Measurements from ENCODE around the gene SKOR1. TPM values are rescaled to one million over a fixed set of nuclear protein-coding genes. Genes with fewer than 3 reads are reported as not detected.
A peak's percentile ranks its signal among the peaks of the same experiment; 100 is the strongest.

Gene SKOR1
- total and polyA plus RNA-seq, 7 donors: 0.06 to 0.48 (median 0.13) TPM

DNA sequence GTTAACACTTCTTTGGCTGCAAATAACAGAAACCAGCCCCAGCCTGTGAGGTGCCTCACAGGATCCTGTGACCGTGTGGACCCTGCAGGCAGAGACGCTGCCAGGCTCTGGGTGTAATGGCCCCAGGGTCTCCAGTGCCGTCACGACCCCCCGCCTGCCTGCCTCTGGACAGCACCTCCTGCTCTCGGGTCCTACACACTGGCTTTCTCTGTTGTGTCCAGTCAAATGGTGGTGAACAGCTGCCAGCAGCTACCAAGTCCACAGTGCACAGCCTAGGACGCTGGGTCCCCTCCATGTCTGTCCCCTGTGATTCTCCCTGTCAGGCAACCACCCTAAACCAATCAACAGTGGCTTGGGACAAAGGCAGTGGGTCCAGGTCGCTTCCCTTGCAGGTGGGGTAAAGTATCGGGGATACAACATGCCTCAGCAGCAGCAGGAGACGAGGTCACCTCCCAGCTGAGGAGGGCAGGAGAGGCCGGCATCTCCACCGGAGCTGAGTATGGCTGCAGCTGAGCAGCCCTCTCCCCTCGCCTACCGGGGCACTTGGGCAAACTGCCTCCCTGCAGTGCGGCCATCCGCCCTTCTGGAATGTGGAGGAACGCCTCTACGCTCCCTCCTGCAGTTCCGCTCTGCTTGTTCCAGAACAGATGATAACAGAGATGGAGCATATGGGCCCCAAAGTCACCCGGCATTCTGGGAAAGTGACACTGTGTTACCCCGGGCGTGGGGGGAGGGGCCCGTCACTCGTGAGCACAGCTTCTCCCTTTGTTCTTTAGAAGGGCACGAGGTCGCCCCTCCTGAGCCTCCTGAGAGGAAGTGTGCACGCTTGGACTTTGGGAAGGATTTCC, 21.1 kb upstream of the SKOR1 start:
- H3K27me3 ChIP-seq (ENCODE audit: insufficient read depth in 3 of 3, low read length in 2 of 3): no peaks in the 10 kb centered on the region
- no peaks in the 10 kb centered on the region for H3K4me1 ChIP-seq
- 74 to 77% (median 74%) methylated on average over 27 of the region's 27 CpGs for WGBS, 3 donors
- TF ChIP-seq CTCF (IDR thresholded peaks at IDR 0.05): no peak
- H3K4me3 ChIP-seq: no peak overlapping the region
- no peak overlapping the region for H3K27ac ChIP-seq
- DNase-seq (peak in 1 of 2 donors; percentile 41), ATAC-seq (no peak)
- intact Hi-C loops (cut with DNase I): no loop called here
- no peaks in the 10 kb centered on the region for H3K9me3 ChIP-seq
- peaks cover 0 to 7% of the 10 kb centered on the region in 2 donors for H3K36me3 ChIP-seq (ENCODE audit: insufficient read depth in 1 of 2, low read depth in 1 of 2)

DNA sequence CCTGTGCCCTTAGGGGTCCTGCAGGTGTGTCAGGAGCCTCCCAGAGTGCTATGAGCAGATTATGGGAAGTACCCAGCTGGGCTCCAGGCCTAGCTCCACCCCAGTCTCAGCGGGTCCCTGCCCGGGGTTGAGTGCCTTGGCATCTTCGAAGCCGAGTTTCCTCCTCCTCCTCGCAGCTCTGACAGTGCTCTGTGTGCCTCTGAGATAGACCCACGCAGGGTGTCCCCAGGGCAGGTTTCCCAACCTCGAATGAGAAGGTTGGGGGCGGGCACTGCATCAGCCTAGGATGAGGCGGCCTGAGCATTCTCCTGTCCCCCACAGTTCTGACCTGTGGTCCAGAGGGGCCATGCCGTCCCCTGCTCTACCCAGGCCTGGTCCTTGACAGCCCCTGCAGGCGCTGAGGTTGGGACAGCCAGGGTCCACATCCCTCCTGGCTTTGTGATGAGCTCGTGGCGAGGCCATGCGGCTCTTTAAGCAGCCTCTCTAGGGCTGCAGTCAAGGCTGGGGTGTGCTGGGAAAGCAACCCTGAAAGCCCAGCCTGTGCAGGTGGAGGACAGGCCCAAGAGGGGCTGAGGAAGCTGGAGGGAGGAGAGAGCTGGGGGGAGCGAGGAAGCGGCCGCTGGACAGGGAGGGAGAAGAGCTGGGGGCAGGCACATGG, 20.2 kb upstream of the SKOR1 start:
- WGBS, 3 donors: 73 to 82% (median 79%) methylated on average over 16 to 17 of the region's 17 CpGs

DNA sequence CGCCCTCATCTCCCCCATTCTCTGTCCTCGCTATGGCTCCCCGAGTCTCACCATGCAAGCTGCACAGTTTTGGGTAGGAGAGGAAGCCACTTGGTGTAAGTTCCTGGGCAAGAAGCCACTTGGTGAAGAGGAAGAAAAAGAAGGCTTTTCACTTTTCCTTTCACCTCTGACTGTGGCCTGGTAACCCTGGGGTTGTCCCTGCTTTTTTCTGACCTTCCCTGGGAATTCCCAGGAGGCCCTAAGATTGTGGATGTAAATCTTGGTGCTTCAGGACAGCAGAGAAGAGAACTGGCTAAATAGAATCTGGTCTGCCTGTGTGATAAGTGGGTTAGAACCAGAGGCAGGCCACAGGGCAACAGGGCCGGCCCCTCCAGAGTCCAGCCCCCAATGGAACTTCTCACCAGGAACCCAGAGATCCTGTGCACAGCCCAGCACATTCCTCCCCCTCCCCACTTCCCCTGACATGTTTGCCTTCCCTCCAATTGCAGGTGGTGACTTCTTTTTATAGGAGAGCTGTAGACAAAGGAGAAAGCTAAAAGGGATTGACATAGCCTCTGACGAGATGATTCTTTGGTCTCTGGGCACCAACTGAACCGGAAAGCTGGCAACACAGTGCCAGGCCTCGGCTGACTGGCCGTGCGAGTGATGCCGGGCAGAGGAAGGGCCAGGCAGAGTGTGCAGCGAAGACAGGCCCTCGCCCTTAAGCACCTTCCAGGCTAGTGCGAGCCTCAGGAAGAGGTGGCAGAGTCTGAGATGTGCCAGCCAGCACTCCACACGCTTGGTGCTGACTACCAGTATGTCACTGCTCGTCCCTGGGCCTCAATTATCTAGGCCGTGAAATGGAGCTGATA, 19.4 kb upstream of the SKOR1 start:
- no peak for ATAC-seq
- TF ChIP-seq CTCF (IDR thresholded peaks at IDR 0.05): no peak
- DNase-seq: no peak
- Histone ChIP-seq H3K36me3 (ENCODE audit: insufficient read depth in 1 of 2, low read depth in 1 of 2) (peaks cover 0 to 7% of the 10 kb centered on the region in 2 donors), H3K9me3 (no peaks in the 10 kb centered on the region), H3K27me3 (ENCODE audit: insufficient read depth in 3 of 3, low read length in 2 of 3) (no peaks in the 10 kb centered on the region), H3K4me1 (no peaks in the 10 kb centered on the region), H3K27ac (no peak overlapping the region), H3K4me3 (no peak overlapping the region)
- WGBS, 3 donors: 81 to 90% (median 89%) methylated on average over 16 of the region's 16 CpGs
- intact Hi-C loops (cut with DNase I): no loop called here

More for the DNA sequence above, 20.2 kb upstream of the SKOR1 start:
- H3K9me3 ChIP-seq: no peaks in the 10 kb centered on the region
- intact Hi-C loops (cut with DNase I): no loop called here
- DNase-seq: no peak
- TF ChIP-seq CTCF (IDR thresholded peaks at IDR 0.05): no peak
- no peak overlapping the region for H3K4me3 ChIP-seq
- no peaks in the 10 kb centered on the region for H3K27me3 ChIP-seq (ENCODE audit: insufficient read depth in 3 of 3, low read length in 2 of 3)
- no peaks in the 10 kb centered on the region for H3K4me1 ChIP-seq
- H3K27ac ChIP-seq: no peak overlapping the region
- no peak for ATAC-seq
- peaks cover 0 to 7% of the 10 kb centered on the region in 2 donors for H3K36me3 ChIP-seq (ENCODE audit: insufficient read depth in 1 of 2, low read depth in 1 of 2)

GRCh38 chr15:67806536-67806935, 18.8 kb upstream of the SKOR1 start:
- Histone ChIP-seq H3K4me3 (no peak overlapping the region), H3K9me3 (no peaks in the 10 kb centered on the region), H3K36me3 (ENCODE audit: insufficient read depth in 1 of 2, low read depth in 1 of 2) (peaks cover 0 to 7% of the 10 kb centered on the region in 2 donors), H3K4me1 (no peaks in the 10 kb centered on the region), H3K27me3 (ENCODE audit: insufficient read depth in 3 of 3, low read length in 2 of 3) (no peaks in the 10 kb centered on the region), H3K27ac (no peak overlapping the region)
- no peak for TF ChIP-seq CTCF (IDR thresholded peaks at IDR 0.05)
- intact Hi-C loops (cut with DNase I): no loop called here
- DNase-seq (no peak), ATAC-seq (no peak)
- WGBS, 3 donors: 93 to 95% (median 94%) methylated on average over 18 of the region's 18 CpGs
